HepG2 (cell line): Measurements from ENCODE around the gene C2orf92. TPM values are rescaled to one million over a fixed set of nuclear protein-coding genes. Genes with fewer than 3 reads are reported as not detected.

Experiments used
- ATAC-seq: fragments of 200-7000 bp; cut with Tn5 transposase; 3 replicates; pipeline ENCODE4 v1.9.1; 2020; ENCODE audit warnings: mild to moderate bottlenecking, moderate library complexity
- BruUV-seq: library from RNA; stranded (reverse); fragments of 400-500 nt; replicated peaks from 2 replicates; lab custom pipeline; 2021; lab: Mats Ljungman, UMichigan
- CTCF ChIA-PET: fragments of 300-600 bp; formaldehyde crosslinking; extraction: SDS; loops from one replicate; lab custom pipeline; 2021; ENCODE audit warnings: low total read pairs, inconsistent platforms, low intra/inter-chr PET ratio; lab: Yijun Ruan, JAX
- POLR2A ChIA-PET: fragments of 350-600 bp; sonication (Branson Sonifier 250); formaldehyde crosslinking; loops from one replicate; lab custom pipeline; 2020; ENCODE audit warnings: antibody characterized with exemption, inconsistent platforms; lab: Yijun Ruan, JAX
- DNase-seq: peaks from one replicate; pipeline ENCODE4 v3.0.0-alpha.2; 2015; ENCODE audit warnings: low spot score
- FAIRE-seq: peaks from 3 replicates; lab custom pipeline; 2011; peaks lifted over from hg19 to GRCh38; lab: Jason Lieb, UNC
- H2AFZ ChIP-seq: one replicate; pipeline ENCODE4 v1.6.1; 2011; ENCODE audit warnings: low read length, inconsistent platforms
- H3K27ac ChIP-seq: fragments of 300-600 bp; 3 replicates; pipeline ENCODE4 v1.8.0; 2011; ENCODE audit warnings: mixed run types, mild to moderate bottlenecking, mixed read lengths, low read length, inconsistent platforms; ENCODE audit not compliant: insufficient read depth; ENCODE audit errors: extremely low read length
- H3K27me3 ChIP-seq, 2 experiments: fragments of 200-600 bp in 1 of 2; 2 replicates in 1 of 2; 3 replicates in 1 of 2; pipeline versions ENCODE4 v1.6.0 to v1.8.0; 2011; ENCODE audit warnings: low read length in 2 of 2, mild to moderate bottlenecking in 2 of 2, moderate library complexity in 2 of 2, inconsistent platforms in 1 of 2; ENCODE audit not compliant: insufficient read depth in 2 of 2, control insufficient read depth in 1 of 2
- H3K36me3 ChIP-seq, 2 experiments: fragments of 200-600 bp in 1 of 2; replicated peaks in 1 of 2; 2 replicates in 1 of 2; 3 replicates in 1 of 2; pipeline versions ENCODE4 v1.5.1 to v1.8.0; 2011; ENCODE audit warnings: low read length in 2 of 2, inconsistent platforms in 1 of 2; ENCODE audit not compliant: insufficient read depth in 2 of 2, control insufficient read depth in 1 of 2
- H3K4me1 ChIP-seq: 2 replicates; pipeline ENCODE4 v1.5.1; 2012; ENCODE audit warnings: low read length, inconsistent platforms; ENCODE audit not compliant: insufficient read depth
- H3K4me2 ChIP-seq: 2 replicates; pipeline ENCODE4 v1.6.0; 2011; ENCODE audit warnings: low read depth, low read length, inconsistent platforms
- H3K4me3 ChIP-seq, 3 experiments: fragments of 200-600 bp in 1 of 3; sonication (generic), shearing (Covaris generic) in 1 of 3; replicated peaks in 1 of 3; 2 replicates each; pipeline ENCODE4 v1.5.1; 2011 to 2016; ENCODE audit warnings: low read length in 3 of 3, inconsistent platforms in 2 of 3, low read depth in 2 of 3, mild to moderate bottlenecking in 2 of 3, control low read depth in 1 of 3, mixed read lengths in 1 of 3; ENCODE audit not compliant: insufficient read depth in 1 of 3
- H3K79me2 ChIP-seq: one replicate; pipeline ENCODE4 v1.6.1; 2011; ENCODE audit warnings: low read length, inconsistent platforms; ENCODE audit not compliant: insufficient read depth
- H3K9ac ChIP-seq: 2 replicates; pipeline ENCODE4 v1.6.0; 2011; ENCODE audit warnings: mild to moderate bottlenecking, low read depth, low read length, inconsistent platforms; ENCODE audit not compliant: insufficient read depth
- H3K9me3 ChIP-seq: 2 replicates; pipeline ENCODE4 v1.5.1; 2012; ENCODE audit warnings: mild to moderate bottlenecking, low read length
- H4K20me1 ChIP-seq: 2 replicates; pipeline ENCODE4 v1.6.0; 2011; ENCODE audit warnings: inconsistent platforms, mild to moderate bottlenecking, low read length, moderate library complexity; ENCODE audit not compliant: insufficient read depth
- BCL6 ChIP-seq: IDR thresholded peaks from 2 replicates; pipeline ENCODE4 v1.6.1; 2016; ENCODE audit warnings: missing genetic modification reagents, missing compliant biosample characterization
- BRCA1 ChIP-seq: sonication (generic); formaldehyde crosslinking; IDR thresholded peaks from 2 replicates; pipeline ENCODE4 v1.4.0; 2020; ENCODE audit warnings: missing genetic modification reagents
- POLR2A ChIP-seq, 2 experiments: IDR thresholded peaks; 2 replicates each; pipeline ENCODE4 v1.6.1; 2011; ENCODE audit warnings: low read depth in 2 of 2, low read length in 2 of 2, mild to moderate bottlenecking in 1 of 2, moderate library complexity in 1 of 2; ENCODE audit not compliant: insufficient read depth in 1 of 2
- RORA ChIP-seq: sonication (generic); formaldehyde crosslinking; IDR thresholded peaks from 2 replicates; pipeline ENCODE4 v1.5.0; 2020; ENCODE audit warnings: mild to moderate bottlenecking, missing genetic modification reagents, moderate library complexity
- SALL2 ChIP-seq: sonication (generic); formaldehyde crosslinking; IDR thresholded peaks from 2 replicates; pipeline ENCODE4 v1.8.1; 2023; ENCODE audit warnings: mild to moderate bottlenecking, missing genetic modification reagents, inconsistent platforms
- SP2 ChIP-seq: sonication (generic); formaldehyde crosslinking; IDR thresholded peaks from 2 replicates; pipeline ENCODE4 v1.5.1; 2020; ENCODE audit warnings: mild to moderate bottlenecking, missing genetic modification reagents
- TFDP1 ChIP-seq: IDR thresholded peaks from 2 replicates; pipeline ENCODE4 v1.6.1; 2016; ENCODE audit warnings: missing compliant biosample characterization, missing genetic modification reagents, borderline replicate concordance
- ZFP62 ChIP-seq: sonication (generic); formaldehyde crosslinking; IDR thresholded peaks from 2 replicates; pipeline ENCODE4 v1.4.0; 2020; ENCODE audit warnings: missing genetic modification reagents
- ZFP82 ChIP-seq: sonication (generic); formaldehyde crosslinking; IDR thresholded peaks from 2 replicates; pipeline ENCODE4 v1.5.1; 2020; ENCODE audit warnings: mild to moderate bottlenecking, missing genetic modification reagents, borderline replicate concordance
- ZNF124 ChIP-seq: sonication (generic); formaldehyde crosslinking; IDR thresholded peaks from 2 replicates; pipeline ENCODE4 v1.4.0; 2020; ENCODE audit warnings: missing genetic modification reagents
- ZNF496 ChIP-seq: sonication (generic); formaldehyde crosslinking; IDR thresholded peaks from 2 replicates; pipeline ENCODE4 v1.8.1; 2023; ENCODE audit warnings: mild to moderate bottlenecking, moderate library complexity, missing genetic modification reagents; ENCODE audit not compliant: insufficient replicate concordance
- ZNF605 ChIP-seq: sonication (generic); formaldehyde crosslinking; IDR thresholded peaks from 2 replicates; pipeline ENCODE4 v1.8.0; 2022; ENCODE audit warnings: mild to moderate bottlenecking, missing genetic modification reagents
- ZNF740 ChIP-seq: sonication (generic); formaldehyde crosslinking; IDR thresholded peaks from 2 replicates; pipeline ENCODE4 v1.4.0; 2020; ENCODE audit warnings: missing genetic modification reagents
- ZNF75D ChIP-seq: sonication (generic); formaldehyde crosslinking; IDR thresholded peaks from 2 replicates; pipeline ENCODE4 v1.8.1; 2023; ENCODE audit warnings: missing genetic modification reagents, mild to moderate bottlenecking, borderline replicate concordance
- ZZZ3 ChIP-seq: sonication (generic); formaldehyde crosslinking; IDR thresholded peaks from 2 replicates; pipeline ENCODE4 v1.4.0; 2020; ENCODE audit warnings: missing genetic modification reagents, mild to moderate bottlenecking, borderline replicate concordance
- WGBS: methylation state at CpG from one replicate; pipeline ENCODE4 v1.1.6; 2017; ENCODE audit warnings: low lambda C conversion rate; 5-methylcytosine and 5-hydroxymethylcytosine counted together
- in situ Hi-C: cut with HindIII; loops from 2 replicates; pipeline ENCODE4 v1.10.0; 2017; ENCODE audit warnings: low pct_unique_long_range_greater_than_20kb; ENCODE audit not compliant: extremely low pct_ligation_motif_present
- intact Hi-C: fragments of 100-400 bp; cut with micrococcal nuclease; formaldehyde crosslinking; loops from one replicate; pipeline ENCODE4 v1.10.0; 2022; ENCODE audit not compliant: unreplicated experiment
- polyA plus RNA-seq, 8 experiments: library from polyadenylated mRNA; depleted of rRNA in 3 of 8; stranded (reverse) in 7 of 8; unstranded in 1 of 8; fragments of >200 nt; fragmentation: Illumina TruSeq in 4 of 8; extraction: Trizol in 4 of 8; gene quantifications; 2 replicates each; pipeline versions ENCODE4 v1.2.1 to v1.2.3, GENCODE V29; 2011 to 2016; ENCODE audit warnings: low read depth in 4 of 8, missing spikeins in 1 of 8, mixed read lengths in 1 of 8; ENCODE audit not compliant: insufficient read depth in 1 of 8
- total RNA-seq, 5 experiments: library from RNA; depleted of rRNA; stranded (reverse); fragments of >200 nt; fragmentation: Illumina TruSeq; extraction: Trizol; gene quantifications; 2 replicates each; pipeline ENCODE4 v1.2.3, GENCODE V29; 2016; ENCODE audit warnings: low read depth in 1 of 5

The C2orf92 gene
- total and polyA plus RNA-seq, 2 of the 13 experiments (the other 11 are each of a cell fraction or from before 2014, with no cell fraction given): 4.9 to 5.0 TPM

DNA sequence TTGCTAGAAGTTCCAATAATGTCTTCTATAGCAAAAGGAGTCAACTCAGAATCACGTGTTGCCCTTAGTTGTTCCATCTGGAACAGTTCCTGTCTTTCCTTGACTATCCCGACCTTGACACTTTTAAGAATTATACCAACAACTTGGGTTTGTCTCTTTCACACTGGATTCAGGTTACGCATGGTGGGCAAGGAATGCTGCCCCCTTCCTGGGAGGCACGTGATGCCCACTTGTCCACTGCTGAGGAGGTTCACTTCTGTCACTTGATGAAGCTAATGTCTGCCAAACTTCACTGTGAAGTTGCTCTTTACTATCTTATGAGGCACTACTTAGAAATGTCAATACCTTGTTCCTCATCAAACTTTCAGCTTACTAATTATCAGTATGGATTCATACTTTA is 18.4 kb upstream of the C2orf92 start (continued):
- no peak for TF ChIP-seq BCL6 (CRISPR knock-in tag)
- no peak for TF ChIP-seq BRCA1 (CRISPR knock-in tag)
- TF ChIP-seq, all 625 proteins: peak for 3

DNA sequence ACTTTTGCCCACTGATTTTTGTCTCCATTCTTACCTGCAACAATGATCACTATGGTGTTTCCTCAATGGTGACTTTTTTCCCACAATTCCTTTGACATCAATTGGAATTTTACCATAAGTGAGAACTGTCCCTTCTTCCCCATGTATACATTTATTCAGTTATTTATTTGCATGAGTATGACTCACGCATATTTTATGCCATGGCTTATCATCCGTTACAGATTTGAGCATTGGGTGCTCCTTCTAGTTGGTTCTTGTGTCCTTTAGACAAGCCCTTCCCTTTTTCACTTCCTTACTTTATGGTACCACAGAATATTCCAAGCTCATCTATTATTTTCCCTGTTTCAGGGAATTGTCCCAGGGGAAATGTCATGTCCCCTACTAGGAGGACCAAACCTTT is 16.0 kb upstream of the C2orf92 start:
- in situ Hi-C loops: loop anchor here (25.0 kb wide), 1 partner anchor 1591 kb away; no protein-coding TSS in a partner anchor

GRCh38 chr2:97653874-97654273 is 15.6 kb upstream of the C2orf92 start:
- H3K9ac ChIP-seq: no peak overlapping the region
- no peaks in the 10 kb centered on the region for H4K20me1 ChIP-seq
- no peak for DNase-seq
- no peaks in the 10 kb centered on the region for H3K27me3 ChIP-seq
- CTCF ChIA-PET: no interaction called here
- no peak overlapping the region for H3K4me2 ChIP-seq
- POLR2A ChIA-PET: interaction anchor here (1.6 to 12.2 kb wide), 3 partner anchors 8 to 1586 kb away, joined by 3 to 298 read pairs (median 35); partner anchors contain the start of genes ACTR1B and COX5B
- no peaks in the 10 kb centered on the region for H3K79me2 ChIP-seq
- H3K4me1 ChIP-seq: no peaks in the 10 kb centered on the region
- in situ Hi-C loops: loop anchor here (25.0 kb wide), 1 partner anchor 1592 kb away; no protein-coding TSS in a partner anchor
- H3K36me3 ChIP-seq: peaks cover 15 to 37% of the 10 kb centered on the region in 2 experiments
- H3K4me3 ChIP-seq: no peak overlapping the region
- H2AFZ ChIP-seq: no peak overlapping the region
- no TSS peak for BruUV-seq
- WGBS: 97% methylated on average over 1 of the region's 1 CpG
- no peak for ATAC-seq
- intact Hi-C loops: no loop called here
- no peak overlapping the region for H3K27ac ChIP-seq
- H3K9me3 ChIP-seq: peaks cover 8% of the 10 kb centered on the region; the same call in 1 of the 2 replicates
- FAIRE-seq: no peak
- TF ChIP-seq ZZZ3 (CRISPR knock-in tag) (no peak), TFDP1 (CRISPR knock-in tag) (no peak), ZFP82 (no peak), ZNF75D (CRISPR knock-in tag) (no peak), RORA (CRISPR knock-in tag) (no peak), ZNF496 (no peak), ZNF605 (CRISPR knock-in tag) (peak; percentile 100), ZNF740 (CRISPR knock-in tag) (no peak), POLR2A (IDR thresholded peaks at IDR 0.05; ENCODE audit: insufficient read depth in 1 of 2, low read depth in 2 of 2, low read length in 2 of 2) (peak in 1 of 2 experiments; percentile 14; a peak in 1 of 4 replicates), SP2 (CRISPR knock-in tag) (no peak), ZFP62 (CRISPR knock-in tag) (no peak), SALL2 (no peak)

More for the DNA sequence above, 16.0 kb upstream of the C2orf92 start:
- H3K4me1 ChIP-seq: no peaks in the 10 kb centered on the region
- H3K9ac ChIP-seq: no peak overlapping the region
- DNase-seq: no peak
- no peak for ATAC-seq
- H3K79me2 ChIP-seq: no peaks in the 10 kb centered on the region
- H3K4me3 ChIP-seq: no peak overlapping the region
- H3K27ac ChIP-seq: no peak overlapping the region
- TSS peak; percentile 33 for BruUV-seq
- H3K27me3 ChIP-seq: no peaks in the 10 kb centered on the region
- POLR2A ChIA-PET: interaction anchor here (1.6 to 12.2 kb wide), 3 partner anchors 7 to 1585 kb away, joined by 3 to 298 read pairs (median 35); partner anchors contain the start of genes ACTR1B and COX5B
- H3K4me2 ChIP-seq: no peak overlapping the region
- TF ChIP-seq ZNF124 (no peak), POLR2A (IDR thresholded peaks at IDR 0.05; ENCODE audit: insufficient read depth in 1 of 2, low read depth in 2 of 2, low read length in 2 of 2) (peak in 1 of 2 experiments; percentile 17; a peak in 1 of 4 replicates)
- H4K20me1 ChIP-seq: no peaks in the 10 kb centered on the region
- H3K9me3 ChIP-seq: peaks cover 8% of the 10 kb centered on the region; the same call in 1 of the 2 replicates
- WGBS: 93% methylated on average over 2 of the region's 2 CpGs
- CTCF ChIA-PET: no interaction called here
- H2AFZ ChIP-seq: no peak overlapping the region
- H3K36me3 ChIP-seq: peaks cover 12 to 37% of the 10 kb centered on the region in 2 experiments
- FAIRE-seq: no peak
- intact Hi-C loops: no loop called here
